Testis (tissue), 2 donors: ENCODE data around the gene CR2.
"Not testable (repeated sequence)": the region's sequence is repeated elsewhere in the genome, so short reads cannot be mapped to it uniquely, and the experiment has no call there.

Experiments
- CTCF ChIP-seq, 3 experiments: fragments of 450-650 bp in 2 of 3; fragments of 200-600 bp in 1 of 3; sonication (generic) in 1 of 3; IDR thresholded peaks; one replicate each; pipeline ENCODE4 v1.5.1; 2016 to 2019; ENCODE audit warnings: antibody characterized with exemption in 3 of 3, mild to moderate bottlenecking in 2 of 3, moderate library complexity in 1 of 3
- POLR2A ChIP-seq: fragments of 450-650 bp; IDR thresholded peaks from one replicate; pipeline ENCODE4 v1.6.1; 2017; ENCODE audit warnings: antibody characterized with exemption, mild to moderate bottlenecking, moderate library complexity

- not testable (repeated sequence) for TF ChIP-seq CTCF (IDR thresholded peaks at IDR 0.05); POLR2A
Measured at GRCh38 chr1:207495281-207495680, 41.2 kb downstream of the CR2 start.
